Peyer's patch (tissue), 4 donors: ENCODE data around the gene TICAM1. TPM values are rescaled to one million over a fixed set of nuclear protein-coding genes. Genes with fewer than 3 reads are reported as not detected.
"Not testable (repeated sequence)": the region's sequence is repeated elsewhere in the genome, so short reads cannot be mapped to it uniquely, and the experiment has no call there.

Source experiments
- DNase-seq, 3 donors: peaks; one replicate each; pipeline ENCODE4 v3.0.0-alpha.2; 2017 to 2019
- H3K27ac ChIP-seq, 4 donors: fragments of 200-600 bp; sonication (generic); one replicate each; pipeline ENCODE4 v1.5.1; 2016 to 2019
- H3K27me3 ChIP-seq, 2 donors: fragments of 200-600 bp; sonication (generic); one replicate each; pipeline ENCODE4 v1.5.1; 2019
- H3K36me3 ChIP-seq, 3 donors: fragments of 200-600 bp; sonication (generic); one replicate each; pipeline ENCODE4 v1.5.1; 2016 to 2019
- H3K4me1 ChIP-seq, 4 donors: fragments of 200-600 bp; sonication (generic); one replicate each; pipeline ENCODE4 v1.5.1; 2016 to 2019
- H3K4me3 ChIP-seq, 4 donors: fragments of 200-600 bp; sonication (generic); 1 replicate in 3 of 4; 2 replicates in 1 of 4; pipeline ENCODE4 v1.5.1; 2016 to 2019; ENCODE audit warnings: mild to moderate bottlenecking in 1 of 4
- H3K9me3 ChIP-seq, 4 donors: fragments of 200-600 bp; sonication (generic); one replicate each; pipeline ENCODE4 v1.5.1; 2016 to 2019; ENCODE audit warnings: mild to moderate bottlenecking in 1 of 4
- POLR2A ChIP-seq, 2 donors: fragments of 450-650 bp; IDR thresholded peaks; one replicate each; pipeline ENCODE4 v1.5.1; 2017; ENCODE audit warnings: antibody characterized with exemption in 2 of 2, mild to moderate bottlenecking in 2 of 2, moderate library complexity in 2 of 2
- total RNA-seq, 4 donors: library from RNA; depleted of rRNA; stranded (reverse); fragments of >200 nt; gene quantifications; one replicate each; pipeline ENCODE4 v1.1.0, GENCODE V29; 2016
- TF ChIP-seq, protein P1 (sequence below), 6 experiments: fragments of 450-650 bp in 4 of 6; fragments of 200-600 bp in 2 of 6; sonication (generic) in 1 of 6; IDR thresholded peaks; one replicate each; pipeline ENCODE4 v1.5.1; 2017 to 2019; ENCODE audit warnings: antibody characterized with exemption in 6 of 6, mild to moderate bottlenecking in 3 of 6, moderate library complexity in 1 of 6

TICAM1 gene
- total RNA-seq, 4 donors from 2014 or later, result 14.0 to 45.8 (median 28.8) TPM

GRCh38 chr19:4849019-4849418 lies 17.5 kb upstream of the TICAM1 start:
- no peak overlapping the region for H3K27ac ChIP-seq
- no peaks in the 10 kb centered on the region for H3K4me1 ChIP-seq
- H3K9me3 ChIP-seq, result no peaks in the 10 kb centered on the region
- no peak for DNase-seq
- H3K36me3 ChIP-seq, result peaks cover 0 to 79% (median 0%) of the 10 kb centered on the region in 3 donors
- no peak overlapping the region for H3K4me3 ChIP-seq
- no peaks in the 10 kb centered on the region for H3K27me3 ChIP-seq
- no peak for TF ChIP-seq POLR2A (IDR thresholded peaks at IDR 0.05)
- TF ChIP-seq, protein P1, sequence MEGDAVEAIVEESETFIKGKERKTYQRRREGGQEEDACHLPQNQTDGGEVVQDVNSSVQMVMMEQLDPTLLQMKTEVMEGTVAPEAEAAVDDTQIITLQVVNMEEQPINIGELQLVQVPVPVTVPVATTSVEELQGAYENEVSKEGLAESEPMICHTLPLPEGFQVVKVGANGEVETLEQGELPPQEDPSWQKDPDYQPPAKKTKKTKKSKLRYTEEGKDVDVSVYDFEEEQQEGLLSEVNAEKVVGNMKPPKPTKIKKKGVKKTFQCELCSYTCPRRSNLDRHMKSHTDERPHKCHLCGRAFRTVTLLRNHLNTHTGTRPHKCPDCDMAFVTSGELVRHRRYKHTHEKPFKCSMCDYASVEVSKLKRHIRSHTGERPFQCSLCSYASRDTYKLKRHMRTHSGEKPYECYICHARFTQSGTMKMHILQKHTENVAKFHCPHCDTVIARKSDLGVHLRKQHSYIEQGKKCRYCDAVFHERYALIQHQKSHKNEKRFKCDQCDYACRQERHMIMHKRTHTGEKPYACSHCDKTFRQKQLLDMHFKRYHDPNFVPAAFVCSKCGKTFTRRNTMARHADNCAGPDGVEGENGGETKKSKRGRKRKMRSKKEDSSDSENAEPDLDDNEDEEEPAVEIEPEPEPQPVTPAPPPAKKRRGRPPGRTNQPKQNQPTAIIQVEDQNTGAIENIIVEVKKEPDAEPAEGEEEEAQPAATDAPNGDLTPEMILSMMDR (IDR thresholded peaks at IDR 0.05), result no peak

DNA sequence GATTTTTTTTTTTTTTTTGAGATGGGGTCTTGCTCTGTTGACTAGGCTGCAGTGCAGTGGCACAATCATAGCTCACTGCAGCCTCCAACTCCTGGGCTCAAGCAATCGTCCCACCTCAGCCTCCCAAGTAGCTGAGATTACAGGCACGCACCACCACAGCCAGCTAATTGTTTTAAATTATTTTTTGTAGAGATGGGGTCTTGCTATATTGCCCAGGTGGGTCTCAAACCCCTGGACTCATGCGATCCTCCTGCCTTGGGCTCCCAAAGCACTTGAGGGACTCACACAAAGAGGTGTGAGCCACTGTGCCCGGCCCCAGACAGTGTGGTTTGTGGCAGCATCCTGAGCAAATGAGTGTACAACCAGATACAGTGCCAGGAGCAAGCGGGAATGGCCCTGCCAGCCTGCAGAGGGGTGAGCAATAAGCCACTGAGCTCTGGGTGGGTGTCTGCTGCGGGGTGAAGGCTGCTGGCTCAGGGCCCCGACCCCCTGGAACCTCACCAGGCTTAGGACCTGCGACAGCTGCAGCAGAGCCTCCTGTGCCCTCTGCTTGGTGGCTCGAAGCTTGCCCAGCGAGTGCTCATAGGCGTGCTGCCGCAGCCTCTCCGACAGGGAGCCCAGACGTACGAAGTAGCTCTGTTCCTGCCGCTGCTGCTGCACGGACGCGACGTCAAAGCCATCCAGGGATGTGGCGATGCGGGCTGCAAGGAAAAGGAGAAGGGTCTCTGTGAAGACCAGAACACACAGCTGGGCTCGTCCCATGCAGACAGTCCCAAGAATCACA lies 15.9 kb upstream of the TICAM1 start:
- no peak overlapping the region for H3K27ac ChIP-seq
- TF ChIP-seq, protein P1 (IDR thresholded peaks at IDR 0.05), result no peak
- no peak for TF ChIP-seq POLR2A (IDR thresholded peaks at IDR 0.05)
- H3K4me3 ChIP-seq, result no peak overlapping the region
- H3K4me1 ChIP-seq, result peaks cover 0 to 6% (median 0%) of the 10 kb centered on the region in 4 donors
- peaks cover 0 to 73% (median 0%) of the 10 kb centered on the region in 3 donors for H3K36me3 ChIP-seq
- DNase-seq, result no peak
- H3K9me3 ChIP-seq, result no peaks in the 10 kb centered on the region
- no peaks in the 10 kb centered on the region for H3K27me3 ChIP-seq

DNA sequence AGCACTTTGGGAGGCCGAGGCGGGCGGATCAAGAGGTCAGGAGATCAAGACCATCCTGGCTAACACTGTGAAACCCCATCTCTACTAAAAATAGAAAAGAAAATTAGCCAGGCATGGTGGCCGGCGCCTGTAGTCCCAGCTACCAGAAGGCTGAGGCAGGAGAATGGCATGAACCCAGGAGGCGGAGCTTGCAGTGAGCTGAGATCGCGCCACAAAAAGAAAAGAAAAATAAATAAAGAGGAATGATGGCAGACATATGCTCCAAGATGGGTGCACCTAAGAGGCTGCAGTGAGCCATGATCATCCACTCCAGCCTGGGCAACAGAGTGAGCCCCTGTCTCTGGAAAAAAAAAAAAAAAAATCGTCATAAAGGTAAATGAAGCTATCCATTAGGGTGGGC lies 14.5 kb upstream of the TICAM1 start:
- not testable (repeated sequence) for DNase-seq, H3K4me3 ChIP-seq, H3K27me3 ChIP-seq, H3K4me1 ChIP-seq, H3K9me3 ChIP-seq
- peak overlapping the region in 1 of 4 donors; percentile 17 for H3K27ac ChIP-seq
- H3K36me3 ChIP-seq, result peaks cover 0 to 68% (median 0%) of the 10 kb centered on the region in 3 donors

GRCh38 chr19:4844348-4845179 lies 13.1 kb upstream of the TICAM1 start:
- H3K4me1 ChIP-seq, result peaks cover 0 to 6% (median 0%) of the 10 kb centered on the region in 4 donors
- H3K9me3 ChIP-seq, result no peaks in the 10 kb centered on the region
- H3K27me3 ChIP-seq, result no peaks in the 10 kb centered on the region
- DNase-seq, result no peak
- no peak overlapping the region for H3K4me3 ChIP-seq
- H3K27ac ChIP-seq, result peak overlapping the region in 2 of 4 donors; percentile 22 to 92
- TF ChIP-seq POLR2A (IDR thresholded peaks at IDR 0.05), result no peak
- TF ChIP-seq, protein P1 (IDR thresholded peaks at IDR 0.05), result no peak
- peaks cover 0 to 62% (median 0%) of the 10 kb centered on the region in 3 donors for H3K36me3 ChIP-seq

DNA sequence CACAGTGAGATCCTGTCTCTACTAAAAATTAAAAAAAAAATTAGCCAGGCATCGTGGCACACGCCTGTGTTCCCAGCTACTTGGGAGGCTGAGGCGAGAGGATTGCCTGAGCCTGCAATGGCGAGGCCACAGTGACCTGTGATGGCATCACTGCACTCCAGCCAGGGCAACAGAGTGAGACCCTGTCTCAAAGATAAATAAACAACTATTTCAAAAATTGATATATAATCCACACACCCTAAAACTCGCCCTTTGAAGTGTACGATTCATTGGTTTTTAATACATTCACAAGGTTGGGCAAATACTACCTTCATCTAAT lies 12.1 kb upstream of the TICAM1 start:
- Histone ChIP-seq H3K36me3 (peaks cover 0 to 67% (median 0%) of the 10 kb centered on the region in 3 donors), H3K27ac (peak overlapping the region in 2 of 4 donors; percentile 88 to 92)

More for the DNA sequence above, 12.1 kb upstream of the TICAM1 start:
- Histone ChIP-seq H3K9me3 (no peaks in the 10 kb centered on the region), H3K4me1 (peaks cover 0 to 6% (median 0%) of the 10 kb centered on the region in 4 donors), H3K4me3 (no peak overlapping the region), H3K27me3 (no peaks in the 10 kb centered on the region)
- no peak for DNase-seq
- no peak for TF ChIP-seq POLR2A (IDR thresholded peaks at IDR 0.05)
- TF ChIP-seq, protein P1 (IDR thresholded peaks at IDR 0.05), result no peak
